Uterus (tissue), 4 donors: ENCODE measurements around the gene PSMB9. TPM values are rescaled to one million over a fixed set of nuclear protein-coding genes. Genes with fewer than 3 reads are reported as not detected.

ENCODE experiments used
- DNase-seq, 2 donors: peaks; one replicate each; pipeline ENCODE4 v3.0.0-alpha.2; 2019 to 2020
- H3K27ac ChIP-seq, 2 donors: fragments of 200-600 bp; sonication (generic); 1 replicate in 1 of 2; 2 replicates in 1 of 2; pipeline ENCODE4 v1.5.1; 2016 to 2018
- H3K27me3 ChIP-seq, 2 donors: fragments of 200-600 bp; sonication (generic); one replicate each; pipeline ENCODE4 v1.5.1; 2018 to 2019; ENCODE audit warnings: control low read depth in 1 of 2
- H3K36me3 ChIP-seq, 2 donors: fragments of 200-600 bp; sonication (generic); one replicate each; pipeline ENCODE4 v1.5.1; 2019; ENCODE audit warnings: control low read depth in 1 of 2
- H3K4me1 ChIP-seq, 2 donors: fragments of 200-600 bp; sonication (generic); one replicate each; pipeline ENCODE4 v1.5.1; 2018 to 2019; ENCODE audit warnings: control low read depth in 1 of 2
- H3K4me3 ChIP-seq, 2 donors: fragments of 200-600 bp; sonication (generic); 1 replicate in 1 of 2; 2 replicates in 1 of 2; pipeline ENCODE4 v1.5.1; 2018 to 2019; ENCODE audit warnings: mild to moderate bottlenecking in 1 of 2
- H3K9me3 ChIP-seq, 2 donors: fragments of 200-600 bp; sonication (generic); one replicate each; pipeline ENCODE4 v1.5.1; 2019; ENCODE audit warnings: control low read depth in 1 of 2
- POLR2A ChIP-seq, 2 donors: fragments of 450-650 bp; IDR thresholded peaks; one replicate each; pipeline ENCODE4 v1.6.1; 2016; ENCODE audit warnings: antibody characterized with exemption in 2 of 2, mild to moderate bottlenecking in 1 of 2, moderate library complexity in 1 of 2
- intact Hi-C: fragments of 100-400 bp; cut with DNase I; formaldehyde crosslinking; loops from one replicate; pipeline ENCODE4 v1.15.1; 2023; ENCODE audit warnings: low total_unique reads
- total RNA-seq, 4 donors: library from RNA; depleted of rRNA in 3 of 4; stranded (reverse); fragments of >200 nt in 3 of 4; gene quantifications; one replicate each; pipeline versions ENCODE4 v1.1.0 to v1.2.4, GENCODE V29; 2014 to 2023
- TF ChIP-seq, protein P1 (sequence below), 4 experiments: fragments of 200-600 bp in 2 of 4; fragments of 450-650 bp in 2 of 4; sonication (generic) in 2 of 4; IDR thresholded peaks; one replicate each; pipeline ENCODE4 v1.5.1; 2016 to 2019; ENCODE audit warnings: antibody characterized with exemption in 4 of 4, mild to moderate bottlenecking in 2 of 4, moderate library complexity in 1 of 4
- donor health status: DM: yes; HTN: yes; CAD: no.

The PSMB9 gene
- total RNA-seq, 4 donors from 2014 or later: 14.0 to 50.7 (median 38.6) TPM

DNA sequence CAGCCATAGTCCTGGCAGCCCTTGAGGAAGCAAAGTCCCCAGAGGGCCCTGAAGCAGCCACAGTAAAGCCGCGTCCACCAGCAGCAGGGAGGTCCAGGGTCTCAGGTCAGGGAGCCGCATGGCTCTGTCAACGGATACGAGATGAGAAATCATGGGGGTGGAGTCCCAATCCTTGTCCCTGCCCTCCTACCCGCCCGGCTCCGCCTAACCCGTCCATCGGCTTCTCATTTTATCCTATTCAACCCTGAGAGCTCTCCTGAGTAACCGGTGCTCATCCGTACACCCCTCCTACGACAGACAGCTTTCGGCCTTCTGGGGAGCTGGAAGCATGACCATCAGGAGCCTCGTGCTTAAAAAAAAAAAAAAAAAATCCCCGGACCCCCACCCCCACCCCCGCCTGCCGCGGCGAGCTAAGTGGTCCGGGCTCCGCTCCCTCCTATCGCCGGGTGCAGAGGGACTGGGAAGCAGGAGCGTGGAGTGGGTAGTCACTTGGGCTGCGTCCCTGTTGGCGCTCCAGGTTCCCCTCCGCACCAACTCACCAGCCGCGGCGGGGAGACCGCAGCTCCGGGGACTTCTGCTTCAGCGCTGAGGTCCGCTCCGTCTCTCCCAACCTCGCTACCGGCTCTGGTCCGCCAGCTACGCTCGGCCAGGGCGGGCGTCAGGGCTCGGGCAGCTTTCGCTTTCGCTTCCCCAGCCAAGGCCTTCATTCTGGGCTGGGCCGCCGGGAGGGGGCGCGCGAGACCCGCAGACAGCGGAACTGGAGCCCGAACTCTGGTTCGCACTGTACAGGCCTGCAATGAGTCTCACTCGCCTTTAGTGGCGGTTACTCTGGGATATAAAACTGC, 15.7 kb upstream of the PSMB9 start, which contains the start of gene TAP2:
TSS of gene TAP2 (minus strand) at position 626 of the 845 bp plus-strand sequence. CDS start at position 120, 506 bp downstream.
- H3K9me3 ChIP-seq: no peaks in the 10 kb centered on the region
- intact Hi-C loops: no loop called here
- peak; percentile 68 to 73 for TF ChIP-seq POLR2A (IDR thresholded peaks at IDR 0.05)
- TF ChIP-seq, protein P1, sequence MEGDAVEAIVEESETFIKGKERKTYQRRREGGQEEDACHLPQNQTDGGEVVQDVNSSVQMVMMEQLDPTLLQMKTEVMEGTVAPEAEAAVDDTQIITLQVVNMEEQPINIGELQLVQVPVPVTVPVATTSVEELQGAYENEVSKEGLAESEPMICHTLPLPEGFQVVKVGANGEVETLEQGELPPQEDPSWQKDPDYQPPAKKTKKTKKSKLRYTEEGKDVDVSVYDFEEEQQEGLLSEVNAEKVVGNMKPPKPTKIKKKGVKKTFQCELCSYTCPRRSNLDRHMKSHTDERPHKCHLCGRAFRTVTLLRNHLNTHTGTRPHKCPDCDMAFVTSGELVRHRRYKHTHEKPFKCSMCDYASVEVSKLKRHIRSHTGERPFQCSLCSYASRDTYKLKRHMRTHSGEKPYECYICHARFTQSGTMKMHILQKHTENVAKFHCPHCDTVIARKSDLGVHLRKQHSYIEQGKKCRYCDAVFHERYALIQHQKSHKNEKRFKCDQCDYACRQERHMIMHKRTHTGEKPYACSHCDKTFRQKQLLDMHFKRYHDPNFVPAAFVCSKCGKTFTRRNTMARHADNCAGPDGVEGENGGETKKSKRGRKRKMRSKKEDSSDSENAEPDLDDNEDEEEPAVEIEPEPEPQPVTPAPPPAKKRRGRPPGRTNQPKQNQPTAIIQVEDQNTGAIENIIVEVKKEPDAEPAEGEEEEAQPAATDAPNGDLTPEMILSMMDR (IDR thresholded peaks at IDR 0.05): peak; percentile 95 to 99 (median 98)
- peak within 1 kb of the TSS; percentile 77 to 84 for H3K4me3 ChIP-seq
- H3K4me1 ChIP-seq: no peaks in the 10 kb centered on the region
- no peaks in the 10 kb centered on the region for H3K36me3 ChIP-seq
- H3K27ac ChIP-seq: peak within 1 kb of the TSS; percentile 98
- H3K27me3 ChIP-seq: no peaks in the 10 kb centered on the region
- peak; percentile 95 to 97 for DNase-seq

DNA sequence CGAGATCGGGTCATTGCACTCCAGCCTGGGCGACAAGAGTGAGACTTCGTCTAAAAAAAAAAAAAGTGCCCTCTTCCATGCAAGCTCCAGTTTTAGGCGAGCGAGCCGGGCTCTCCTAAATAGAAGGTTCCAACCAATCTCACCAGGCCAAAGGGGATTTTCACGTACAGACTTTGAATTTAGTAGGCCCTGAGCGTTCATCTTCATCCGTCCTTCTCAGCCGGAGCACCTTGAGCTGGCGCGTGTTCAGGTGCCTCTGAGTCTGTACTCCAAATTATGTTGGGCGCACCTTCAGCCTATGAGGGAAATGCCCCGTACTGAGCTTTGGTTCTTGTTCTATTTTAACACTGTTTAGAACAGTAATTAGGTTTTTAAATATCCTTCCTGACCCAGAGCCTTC, 14.6 kb upstream of the PSMB9 start:
- intact Hi-C loops: no loop called here
- H3K4me1 ChIP-seq: no peaks in the 10 kb centered on the region
- TF ChIP-seq POLR2A (IDR thresholded peaks at IDR 0.05): no peak
- TF ChIP-seq, protein P1 (IDR thresholded peaks at IDR 0.05): no peak
- H3K27me3 ChIP-seq: no peaks in the 10 kb centered on the region
- no peaks in the 10 kb centered on the region for H3K36me3 ChIP-seq
- H3K9me3 ChIP-seq: no peaks in the 10 kb centered on the region
- DNase-seq: no peak
- H3K4me3 ChIP-seq: no peak overlapping the region
- H3K27ac ChIP-seq: peak overlapping the region; percentile 98

DNA sequence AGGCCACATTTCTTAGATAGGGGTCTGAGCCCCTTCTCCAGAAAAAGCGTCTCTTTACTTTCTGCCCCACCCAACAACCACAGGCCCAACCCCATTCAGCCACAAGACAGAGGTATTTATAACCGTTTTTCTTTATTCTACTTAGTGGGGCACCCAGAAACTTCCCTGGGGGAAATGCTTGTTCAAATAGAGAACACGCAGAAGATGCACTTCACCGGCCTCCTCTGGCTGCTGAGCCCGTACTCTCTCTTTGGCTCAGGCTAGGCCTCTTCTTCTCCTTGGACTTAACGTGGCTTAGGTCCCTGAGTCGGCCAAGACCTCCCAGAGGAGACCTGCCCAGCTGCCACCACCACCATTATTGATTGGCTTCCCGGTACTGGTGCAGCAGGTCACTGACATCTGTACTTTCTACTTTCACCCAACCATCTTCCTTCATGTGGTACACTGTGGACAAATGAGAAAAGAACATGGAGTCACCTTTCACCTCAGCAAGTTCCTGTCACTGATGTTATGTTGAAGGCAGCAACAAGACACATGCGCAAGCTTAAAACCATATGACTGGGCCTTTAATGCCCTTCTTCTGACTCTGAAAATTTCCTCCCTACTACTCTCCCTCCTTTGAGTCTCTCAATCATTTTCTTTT, 13.3 kb upstream of the PSMB9 start:
- no peak for TF ChIP-seq POLR2A (IDR thresholded peaks at IDR 0.05)
- TF ChIP-seq, protein P1 (IDR thresholded peaks at IDR 0.05): no peak
- Histone ChIP-seq H3K27me3 (no peaks in the 10 kb centered on the region), H3K4me1 (no peaks in the 10 kb centered on the region), H3K9me3 (no peaks in the 10 kb centered on the region), H3K27ac (no peak overlapping the region), H3K4me3 (no peak overlapping the region), H3K36me3 (no peaks in the 10 kb centered on the region)
- intact Hi-C loops: no loop called here
- no peak for DNase-seq

DNA sequence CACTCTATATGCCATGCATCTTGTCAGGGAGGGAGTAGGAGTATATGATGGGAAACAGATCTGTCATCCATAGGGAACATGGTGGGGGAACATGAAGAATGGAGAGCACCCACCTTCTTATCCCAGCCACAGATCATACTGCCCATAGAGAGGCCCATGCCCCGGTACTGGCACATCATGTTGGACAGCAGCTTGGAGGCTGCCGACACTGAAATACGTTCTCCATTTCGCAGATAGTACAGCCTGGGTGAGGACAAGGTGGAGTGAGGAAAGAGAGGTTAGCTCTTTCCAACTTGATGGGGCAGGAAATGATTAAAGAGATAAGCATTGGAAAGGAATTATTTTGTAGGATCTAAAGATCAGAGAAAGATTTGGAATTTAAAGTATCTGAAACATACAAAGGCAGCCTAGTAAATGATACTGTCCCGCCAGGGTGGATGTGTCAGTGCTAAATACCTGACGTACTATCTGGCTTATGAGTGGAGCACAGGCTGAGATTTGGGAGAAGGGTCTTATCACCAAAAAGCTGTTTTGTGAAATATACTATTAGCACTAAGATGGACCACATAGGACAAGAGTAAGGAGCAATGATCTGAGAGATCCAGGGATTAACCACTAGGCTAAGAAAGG, 11.9 kb upstream of the PSMB9 start:
- peak overlapping the region in 1 of 2 donors; percentile 96 for H3K27ac ChIP-seq

More for the DNA sequence above, 11.9 kb upstream of the PSMB9 start:
- H3K4me1 ChIP-seq: no peaks in the 10 kb centered on the region
- no peak for TF ChIP-seq POLR2A (IDR thresholded peaks at IDR 0.05)
- TF ChIP-seq, protein P1 (IDR thresholded peaks at IDR 0.05): no peak
- DNase-seq: no peak
- no peak overlapping the region for H3K4me3 ChIP-seq
- no peaks in the 10 kb centered on the region for H3K27me3 ChIP-seq
- intact Hi-C loops: no loop called here
- H3K9me3 ChIP-seq: no peaks in the 10 kb centered on the region
- H3K36me3 ChIP-seq: no peaks in the 10 kb centered on the region
